NCI-H2227 (cell line): Measurements from ENCODE around the gene PLA1A.

Source experiments
- DNase-seq: peaks from one replicate; lab custom pipeline; 2025; ENCODE audit not compliant: unreplicated experiment; lab: John Stamatoyannopoulos, UW

PLA1A gene

GRCh38 chr3:119604878-119605277, 7.2 kb downstream of the PLA1A start:
- no peak for DNase-seq

DNA sequence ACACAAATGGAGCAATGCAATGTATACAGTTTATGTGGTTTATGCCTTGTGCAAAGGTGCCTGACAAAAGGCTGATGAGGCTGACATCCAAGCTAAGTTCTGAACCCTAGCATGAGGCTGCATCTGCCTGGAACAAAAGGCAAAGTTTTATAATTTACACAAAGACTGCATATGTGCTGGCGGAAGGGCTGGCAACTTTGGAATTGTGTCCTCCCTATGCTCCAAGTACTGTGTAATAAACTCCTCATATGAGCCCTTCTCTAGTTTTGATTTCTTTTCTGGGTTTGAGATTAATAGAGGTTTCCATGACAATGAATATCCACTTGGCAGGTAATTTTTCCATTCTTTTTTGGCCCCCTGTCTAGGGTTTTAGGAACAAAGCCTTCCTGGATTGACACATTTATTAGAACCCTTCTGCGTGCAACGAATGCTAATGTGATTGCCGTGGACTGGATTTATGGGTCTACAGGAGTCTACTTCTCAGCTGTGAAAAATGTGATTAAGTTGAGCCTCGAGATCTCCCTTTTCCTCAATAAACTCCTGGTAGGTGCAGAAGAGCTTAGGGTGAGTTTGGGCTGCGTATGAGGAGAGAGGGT, 10.8 kb downstream of the PLA1A start:
- no peak for DNase-seq

- DNase-seq: no peak
These were observed 11.6 kb downstream of the PLA1A start for GRCh38 chr3:119609301-119609700.

- no peak for DNase-seq
These were observed 14.0 kb downstream of the PLA1A start for GRCh38 chr3:119611664-119612063.

DNA sequence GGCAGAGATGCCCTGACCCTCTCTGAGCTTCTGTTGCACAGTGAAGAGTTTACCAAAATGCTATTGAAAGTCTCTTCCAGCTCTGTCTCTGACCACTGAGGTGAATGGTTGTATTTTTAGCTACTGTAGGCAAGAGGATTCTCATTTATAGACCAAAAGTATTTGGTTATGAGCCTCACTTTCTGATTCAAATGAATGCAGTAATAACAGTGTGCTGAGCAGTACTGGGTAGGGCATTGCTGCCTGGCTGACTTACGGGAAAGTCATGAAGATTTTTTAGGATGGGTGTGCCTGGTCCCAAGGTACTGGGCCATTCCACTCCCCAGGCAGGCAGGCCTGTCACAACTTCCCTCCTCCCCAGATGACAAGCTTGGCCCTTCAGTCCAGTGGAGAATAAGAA, 15.5 kb downstream of the PLA1A start:
- DNase-seq: no peak

- no peak for DNase-seq
These were observed 16.2 kb downstream of the PLA1A start for GRCh38 chr3:119613872-119614271.

DNA sequence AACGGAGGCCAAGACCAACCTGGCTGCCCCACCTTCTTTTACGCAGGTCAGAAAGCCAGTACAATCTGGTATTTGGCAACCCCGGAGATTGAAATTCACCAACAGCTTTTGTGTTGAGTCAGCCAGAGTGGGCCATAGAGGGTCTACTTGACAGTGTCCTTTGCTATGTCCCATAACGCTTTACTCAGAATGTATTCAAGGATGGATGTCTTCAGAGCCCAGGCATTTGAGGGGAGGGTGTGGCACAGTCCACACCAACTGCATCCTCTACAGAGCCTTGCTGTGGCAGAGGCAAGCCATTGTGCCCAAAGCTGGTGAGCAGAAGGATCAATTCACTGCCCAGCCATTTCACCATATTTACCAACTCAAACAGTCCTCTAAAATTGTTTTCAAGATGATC, 18.4 kb downstream of the PLA1A start:
- no peak for DNase-seq

DNA sequence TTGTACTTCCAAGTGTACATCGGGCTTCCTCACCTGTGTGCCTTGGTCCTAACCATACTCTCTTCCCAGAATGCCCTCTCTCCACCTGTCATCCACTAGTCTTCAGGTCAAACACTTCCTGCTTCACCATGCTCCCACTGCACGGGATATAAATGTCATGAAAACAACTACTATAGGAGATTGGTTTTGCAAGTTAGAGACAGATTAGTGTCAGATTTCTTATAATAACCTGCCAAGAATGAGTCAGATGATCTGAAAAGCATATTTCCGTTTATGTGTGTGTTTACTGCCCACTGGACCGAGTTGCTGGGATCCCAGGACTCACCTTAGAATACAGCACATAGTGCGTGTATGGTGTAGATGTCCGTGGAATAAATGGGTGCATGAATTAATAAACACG, 21.4 kb downstream of the PLA1A start:
- DNase-seq: no peak

- DNase-seq: no peak
These were observed 23.2 kb downstream of the PLA1A start for GRCh38 chr3:119620899-119621298.

- no peak for DNase-seq
These were observed 26.5 kb downstream of the PLA1A start for GRCh38 chr3:119624002-119624720.

DNA sequence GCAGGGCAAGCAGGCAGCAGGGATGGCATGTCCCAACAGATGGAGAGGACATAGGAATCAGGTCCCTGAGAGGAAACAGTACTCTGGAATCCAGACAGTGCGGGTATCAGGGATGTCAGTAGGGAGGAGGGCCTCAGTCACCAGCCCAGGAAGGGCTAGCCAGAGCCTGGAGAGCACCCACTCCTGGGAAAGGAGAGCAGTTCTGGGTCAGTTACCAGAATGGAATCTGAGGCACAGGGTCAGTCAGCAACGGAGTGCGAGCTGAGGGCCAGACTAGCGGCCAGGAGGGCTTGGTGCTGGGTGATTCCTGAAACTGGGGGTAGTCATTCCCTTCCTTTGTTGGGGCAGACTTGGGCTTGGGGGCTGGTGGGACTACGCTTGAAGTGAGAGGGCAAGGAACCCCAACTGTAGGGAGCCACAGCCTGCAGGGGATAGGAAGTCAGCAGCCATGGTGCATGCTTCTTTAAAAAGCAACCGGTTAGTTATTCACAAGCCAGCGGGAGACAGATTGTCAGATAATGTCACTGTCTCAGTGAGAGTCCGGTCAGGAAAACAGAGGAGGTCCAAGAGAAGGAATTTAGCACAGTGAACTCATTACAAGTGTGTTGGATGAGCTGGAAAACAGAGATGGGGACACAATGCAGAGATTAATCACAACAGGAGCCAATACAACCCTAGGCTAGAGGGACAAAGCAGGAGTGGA, 27.9 kb downstream of the PLA1A start:
- DNase-seq: no peak

DNA sequence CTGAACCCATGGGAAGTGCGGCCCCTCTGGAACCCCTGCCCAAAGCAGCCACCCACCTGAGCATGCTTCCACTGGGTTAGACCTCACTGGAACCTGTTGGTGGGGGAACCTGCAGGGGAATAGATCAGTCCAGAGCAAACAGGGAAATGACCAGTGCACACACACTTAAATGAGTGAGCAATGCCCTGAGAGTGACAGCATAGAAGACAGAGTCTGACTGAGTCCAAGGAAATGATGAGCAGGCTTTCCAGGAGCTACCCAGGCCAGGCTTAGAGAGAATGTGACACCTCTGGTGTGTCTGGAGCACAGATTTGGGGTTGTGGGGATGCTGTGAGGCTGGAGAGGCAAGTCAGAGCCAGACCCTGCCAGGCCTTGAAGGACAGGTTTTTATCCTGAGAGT, 28.5 kb downstream of the PLA1A start:
- DNase-seq: no peak

DNA sequence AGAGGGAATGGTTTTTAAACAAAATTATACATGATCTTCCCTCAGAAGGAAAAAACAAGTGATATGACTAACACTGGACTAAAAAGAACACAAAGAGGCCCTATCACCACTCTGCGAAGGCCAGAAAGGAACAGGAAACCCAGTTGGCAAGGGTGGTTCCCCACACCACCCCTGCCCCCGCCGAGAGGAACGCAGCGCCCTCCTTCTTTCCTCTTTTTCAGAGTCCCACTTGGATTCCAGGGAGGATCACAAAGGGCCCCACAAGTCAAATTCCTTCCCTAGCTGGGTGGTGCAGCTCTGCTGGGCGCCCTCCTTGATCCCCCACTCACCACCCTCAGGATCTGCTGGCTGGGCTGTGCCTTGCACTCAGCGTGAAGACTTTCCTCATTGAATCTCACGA, 29.8 kb downstream of the PLA1A start:
- DNase-seq: no peak

DNA sequence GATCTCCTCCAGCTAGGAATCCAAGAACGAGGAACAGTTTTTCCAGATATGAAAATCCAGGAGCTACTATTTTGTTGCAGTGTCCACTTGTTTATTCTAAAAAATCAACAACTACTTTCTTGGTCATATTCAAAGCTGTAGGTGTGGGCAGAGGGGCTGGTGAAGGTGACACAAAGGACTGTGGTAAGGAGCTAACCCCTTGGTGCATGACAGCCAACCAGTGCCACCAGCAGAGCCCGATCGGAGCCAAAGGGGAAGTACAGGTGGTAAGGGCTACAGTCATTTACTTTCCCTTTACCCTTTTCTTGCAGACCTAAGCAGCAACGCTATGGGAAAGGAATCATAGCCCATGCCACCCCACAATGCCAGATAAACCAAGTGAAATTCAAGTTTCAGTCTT, 30.7 kb downstream of the PLA1A start:
- DNase-seq: no peak

DNA sequence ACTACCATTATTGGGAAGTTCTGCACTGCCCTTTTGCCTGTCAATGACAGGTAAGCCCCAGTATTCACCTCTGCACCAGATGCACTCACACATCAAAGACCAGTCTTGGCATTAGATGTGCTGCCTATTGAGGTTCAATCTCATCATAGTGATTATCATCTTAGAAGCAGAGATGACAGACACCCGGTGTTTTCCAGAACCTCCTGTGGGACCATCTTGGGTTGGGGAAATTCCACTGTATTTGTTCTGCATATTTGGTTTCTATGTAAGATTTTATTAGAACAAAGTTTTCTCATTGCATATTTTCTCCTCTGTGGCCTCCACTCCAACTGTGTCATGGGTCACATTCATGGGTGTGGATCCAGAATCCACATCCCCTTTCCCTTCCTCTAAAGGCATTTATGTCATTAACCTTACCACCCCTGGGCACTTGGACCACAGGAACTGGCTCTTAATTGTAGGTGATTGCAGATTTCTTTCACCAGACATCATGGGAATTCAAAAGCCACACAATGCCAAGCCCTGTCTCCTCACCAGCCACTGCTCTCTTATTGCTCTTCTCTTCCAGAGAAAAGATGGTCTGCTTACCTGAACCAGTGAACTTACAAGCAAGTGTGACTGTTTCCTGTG, 31.2 kb downstream of the PLA1A start:
- no peak for DNase-seq

GRCh38 chr3:119630128-119630879, 32.6 kb downstream of the PLA1A start:
- DNase-seq: no peak

GRCh38 chr3:119630880-119631329, 33.2 kb downstream of the PLA1A start:
- DNase-seq: no peak

DNA sequence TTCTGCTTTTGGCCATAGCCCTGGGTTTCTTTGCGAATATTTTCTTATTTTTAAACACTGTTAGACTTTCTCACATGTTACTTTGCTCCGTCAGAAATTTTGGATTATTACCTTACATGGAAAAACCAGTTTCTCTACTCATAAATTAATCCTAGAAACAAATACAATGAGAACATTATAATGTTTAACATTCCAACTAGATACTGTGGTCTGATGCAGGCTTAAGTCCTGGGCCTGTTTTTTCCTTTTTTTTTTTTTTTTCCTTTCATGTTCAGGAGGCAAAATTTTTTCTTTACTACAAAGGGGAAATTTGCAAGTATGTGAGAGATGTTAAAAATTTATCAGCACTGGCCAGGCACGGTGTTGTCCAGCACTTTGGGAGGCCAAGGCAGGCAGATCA, 33.8 kb downstream of the PLA1A start:
- no peak for DNase-seq

DNA sequence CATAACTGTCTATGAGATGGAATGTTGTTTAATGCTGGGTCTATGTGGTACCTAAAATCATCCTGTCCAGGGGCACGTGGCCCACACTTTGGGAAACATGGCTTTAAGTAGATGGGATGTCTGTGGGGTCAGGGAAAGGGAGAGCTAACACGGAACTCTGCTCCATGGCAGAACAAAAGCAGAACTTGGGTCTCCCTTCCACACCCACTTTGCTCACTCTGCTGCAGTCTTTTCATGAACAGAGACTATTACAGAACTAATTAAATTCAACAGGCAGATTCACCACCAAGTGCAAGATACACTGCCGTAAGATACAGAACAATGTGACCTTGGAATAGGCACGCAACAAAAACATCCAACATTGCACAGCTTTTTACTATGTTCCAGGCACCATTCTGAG, 34.5 kb downstream of the PLA1A start:
- no peak for DNase-seq

DNA sequence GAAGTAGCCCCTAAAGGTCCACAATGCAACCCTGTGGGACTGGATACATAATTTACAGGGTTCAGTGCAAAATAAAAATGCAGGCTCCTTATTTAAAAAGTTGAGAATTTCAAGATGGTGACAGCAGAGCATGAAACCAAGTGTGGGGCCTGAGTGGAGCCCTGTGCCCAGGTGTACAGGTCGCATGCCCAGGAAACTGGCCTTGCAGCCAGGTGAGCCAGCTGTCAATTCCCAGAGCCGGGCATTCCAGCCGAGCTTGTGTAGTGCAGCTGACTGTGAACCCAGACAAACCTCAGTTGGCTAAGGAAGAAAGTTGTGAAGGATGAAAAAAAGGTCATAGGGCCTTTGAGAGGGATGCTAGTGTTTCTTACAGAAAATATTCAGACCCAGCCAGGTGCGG, 35.1 kb downstream of the PLA1A start:
- DNase-seq: no peak

- DNase-seq: no peak
These were observed 38.0 kb downstream of the PLA1A start for GRCh38 chr3:119635719-119636118.
